Kasumi-1 (cell line): ENCODE data around the gene TCEAL4.

Experiments
- DNase-seq, 2 experiments: peaks; one replicate each; lab custom pipeline; 2025; lab: John Stamatoyannopoulos, UW

TCEAL4 gene

GRCh38 chrX:103585411-103586313 is at the start of gene TCEAL4:
TCEAL4 (plus strand) TSS chrX:103585515; CDS start chrX:103586676, 1,161 bp downstream.
- DNase-seq, result peak; percentile 8 to 18

GRCh38 chrX:103536071-103536470 is 49.2 kb upstream of the TCEAL4 start:
- DNase-seq, result no peak

GRCh38 chrX:103536732-103537131 is 48.6 kb upstream of the TCEAL4 start:
- no peak for DNase-seq

- DNase-seq, result no peak
These were observed 47.4 kb upstream of the TCEAL4 start for GRCh38 chrX:103537871-103538387.

- DNase-seq, result no peak
These were observed 46.6 kb upstream of the TCEAL4 start for GRCh38 chrX:103538728-103539127.

- DNase-seq, result no peak
These were observed 45.6 kb upstream of the TCEAL4 start for GRCh38 chrX:103539695-103540094.

- no peak for DNase-seq
These were observed 45.2 kb upstream of the TCEAL4 start for GRCh38 chrX:103540145-103540544.

- DNase-seq, result no peak
These were observed 35.4 kb upstream of the TCEAL4 start for GRCh38 chrX:103549916-103550315.

- DNase-seq, result no peak
These were observed 34.8 kb upstream of the TCEAL4 start for GRCh38 chrX:103550415-103551051.

GRCh38 chrX:103552236-103552635 is 33.1 kb upstream of the TCEAL4 start:
- no peak for DNase-seq

GRCh38 chrX:103554687-103555424 is 30.5 kb upstream of the TCEAL4 start:
- no peak for DNase-seq

GRCh38 chrX:103556963-103557612 is 28.2 kb upstream of the TCEAL4 start:
- DNase-seq, result no peak

GRCh38 chrX:103560256-103560655 is 25.1 kb upstream of the TCEAL4 start:
- DNase-seq, result no peak

- no peak for DNase-seq
These were observed 22.5 kb upstream of the TCEAL4 start for GRCh38 chrX:103562801-103563200.

- DNase-seq, result no peak
These were observed 20.1 kb upstream of the TCEAL4 start for GRCh38 chrX:103565197-103565596.

GRCh38 chrX:103565752-103566151 is 19.6 kb upstream of the TCEAL4 start:
- DNase-seq, result no peak

- DNase-seq, result no peak
These were observed 14.2 kb upstream of the TCEAL4 start for GRCh38 chrX:103571121-103571520.

- DNase-seq, result no peak
These were observed 13.6 kb upstream of the TCEAL4 start for GRCh38 chrX:103571726-103572125.

GRCh38 chrX:103573202-103573601 is 12.1 kb upstream of the TCEAL4 start:
- no peak for DNase-seq

GRCh38 chrX:103584596-103584995 is 719 bp upstream of the TCEAL4 start:
- no peak for DNase-seq

- no peak for DNase-seq
These were observed 965 bp downstream of the TCEAL4 start for GRCh38 chrX:103586314-103586646.

GRCh38 chrX:103586659-103587058 is 1.3 kb downstream of the TCEAL4 start:
- DNase-seq, result no peak
